IPS-NIHi7 (cell line): ENCODE measurements around the gene ETHE1.
A peak's percentile ranks its signal among the peaks of the same experiment; 100 is the strongest.

Source experiments
- DNase-seq: peaks from one replicate; pipeline ENCODE4 v3.0.0; 2012; ENCODE audit warnings: mixed read lengths; ENCODE audit errors: extremely low spot score

ETHE1 gene

DNA sequence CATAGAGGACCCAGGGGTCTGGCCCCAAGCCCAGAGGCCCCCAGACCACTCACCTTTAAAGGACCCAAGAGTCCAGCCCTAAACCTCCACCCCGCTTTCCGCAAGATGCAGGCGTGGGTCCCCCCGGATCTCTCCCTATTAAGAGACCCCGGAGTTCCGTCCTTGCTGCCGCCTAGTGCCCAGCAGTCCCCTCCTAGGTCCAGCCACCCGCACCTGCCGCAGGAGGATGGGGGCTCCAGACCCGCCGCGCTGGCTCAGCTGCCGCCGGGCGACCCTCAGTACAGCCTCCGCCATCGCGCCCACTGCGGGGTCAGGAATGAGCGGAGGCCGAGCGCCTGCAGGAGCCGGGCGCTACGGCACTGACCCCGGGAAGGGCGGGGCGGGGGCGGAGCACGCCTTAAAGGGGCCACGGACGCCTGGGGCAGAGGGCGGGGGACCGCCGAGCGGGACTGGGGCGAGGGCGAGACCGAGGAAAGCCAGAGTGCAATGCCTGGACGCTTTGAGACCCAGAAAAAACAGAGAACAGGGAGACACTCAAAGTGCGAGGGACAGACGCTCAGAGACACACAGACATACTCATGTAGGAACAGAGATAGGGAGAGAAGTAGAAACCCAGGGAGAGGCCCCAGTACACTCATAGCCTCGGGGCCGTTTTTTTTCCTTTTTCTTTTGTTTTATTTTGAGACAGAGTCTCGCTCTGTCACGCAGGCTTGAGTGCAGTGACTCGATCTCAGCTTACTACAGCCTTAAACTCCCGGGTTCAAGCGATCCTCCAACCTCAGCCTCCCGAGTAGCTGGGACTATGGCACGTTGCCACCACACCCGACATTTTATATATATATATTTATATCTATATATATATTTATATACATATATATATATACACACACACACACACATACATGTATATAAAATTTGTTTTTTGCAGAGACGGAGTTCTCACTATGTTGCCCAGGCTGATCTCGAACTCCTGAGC lies at the start of gene ETHE1:
ETHE1 (minus strand) TSS at position 318 of the 976 bp plus-strand sequence; CDS start at position 294, 24 bp downstream.
- peak; percentile 80 for DNase-seq

- no peak for DNase-seq
Measured at GRCh38 chr19:43575955-43576878, 49.2 kb upstream of the ETHE1 start.

DNA sequence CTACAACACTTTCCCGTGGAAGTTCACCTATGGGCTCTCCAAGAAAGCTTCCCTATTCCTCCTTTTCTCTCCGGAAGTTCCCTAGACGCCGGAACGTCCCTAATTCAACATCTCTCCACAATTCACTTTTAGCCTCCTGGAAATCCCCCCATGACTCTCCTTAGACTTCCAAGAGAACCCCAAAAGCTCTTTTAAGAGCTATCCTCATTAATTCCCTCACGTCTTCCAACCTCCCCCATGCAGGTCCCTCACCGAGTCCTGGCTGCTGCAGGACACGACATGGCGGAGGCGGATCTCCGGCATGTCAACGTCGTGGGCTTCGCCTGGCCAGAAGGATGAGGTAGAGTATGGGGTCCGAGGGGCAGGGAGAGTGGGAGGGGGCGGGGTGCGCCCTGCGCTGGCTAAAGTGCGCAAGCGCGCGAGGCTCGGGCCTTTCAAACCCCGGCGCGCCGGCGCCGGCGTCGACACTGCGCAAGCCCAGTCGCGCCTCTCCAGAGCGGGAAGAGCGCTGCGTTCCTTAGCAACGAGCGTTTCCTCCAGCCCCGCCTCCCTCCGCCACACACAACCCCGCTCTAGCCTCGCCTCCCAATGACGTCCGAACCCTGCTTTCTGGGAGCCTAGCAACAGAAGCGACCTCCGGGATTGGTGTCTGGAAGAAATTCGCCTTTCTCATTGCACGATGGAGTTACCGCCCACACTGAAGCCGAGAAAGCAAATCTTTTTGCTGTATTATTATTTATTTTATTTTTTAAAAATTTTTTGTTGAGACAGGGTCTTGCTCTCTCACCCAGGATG lies 48.4 kb upstream of the ETHE1 start, which contains the start of the genes PINLYP and XRCC1:
PINLYP (plus strand) TSS at position 646 of the 795 bp plus-strand sequence. CDS start 1,391 bp downstream, outside the sequence.
XRCC1 (minus strand) TSS at position 372 of the 795 bp plus-strand sequence; CDS start at position 303, 69 bp downstream.
- DNase-seq = peak; percentile 98

DNA sequence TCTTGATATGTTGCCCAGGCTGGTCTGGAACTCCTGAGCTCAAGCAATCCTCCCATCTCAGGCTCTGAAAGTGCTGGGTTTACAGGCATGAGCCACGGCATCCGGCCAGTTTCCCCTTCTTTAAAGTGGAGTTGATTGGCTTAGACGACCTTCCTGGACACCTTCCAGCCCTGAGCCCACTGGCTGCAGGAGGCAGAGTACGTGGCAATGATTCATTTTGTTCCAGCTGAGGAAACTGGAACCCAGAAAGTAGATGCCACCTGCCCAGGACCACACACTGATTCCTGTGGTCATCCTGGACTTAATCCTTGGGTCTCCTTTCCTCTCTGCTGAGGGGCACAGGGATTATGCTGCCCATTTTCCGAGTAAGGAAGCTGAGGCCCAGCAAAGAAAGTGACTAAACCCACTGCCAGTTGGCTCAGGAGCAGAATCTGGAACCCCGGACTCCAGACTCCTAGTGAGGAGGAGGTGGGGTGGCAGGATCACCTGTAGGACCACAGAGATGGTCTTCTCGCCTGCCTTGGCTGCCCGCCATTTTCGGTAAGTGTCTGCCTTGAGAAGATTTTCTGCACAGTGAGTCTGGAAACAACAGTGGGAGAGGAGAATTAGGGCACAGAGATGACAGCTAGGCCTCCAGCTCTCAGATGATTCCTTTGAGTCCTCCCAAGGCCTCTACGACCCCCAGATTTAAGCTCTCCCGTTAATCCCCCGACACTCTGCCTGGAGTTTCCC lies 47.6 kb upstream of the ETHE1 start:
- no peak for DNase-seq

- no peak for DNase-seq
Measured at GRCh38 chr19:43572171-43572588, 45.2 kb upstream of the ETHE1 start.

- DNase-seq = no peak
Measured at GRCh38 chr19:43570174-43570791, 43.3 kb upstream of the ETHE1 start.

GRCh38 chr19:43569657-43570056 lies 42.7 kb upstream of the ETHE1 start:
- no peak for DNase-seq

DNA sequence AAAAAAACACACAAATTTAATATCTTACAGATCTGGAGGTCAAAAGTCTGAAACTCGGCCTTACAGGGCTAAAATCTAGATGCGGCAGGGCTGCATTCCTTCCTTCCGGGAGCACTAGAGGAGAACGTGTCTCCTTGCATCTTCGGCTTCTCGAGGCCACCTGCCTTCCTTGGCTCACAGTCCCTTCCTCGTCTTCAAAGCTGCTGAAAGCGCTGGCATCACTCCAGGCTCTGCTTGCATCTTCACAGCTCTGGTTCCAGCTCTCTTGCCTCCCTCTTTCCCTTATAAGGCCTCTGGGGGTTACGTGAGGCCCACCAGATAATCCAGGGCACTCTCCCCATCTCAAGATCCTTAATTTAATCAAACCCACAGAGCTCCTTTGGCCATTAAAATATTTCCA lies 37.8 kb upstream of the ETHE1 start:
- DNase-seq = no peak

DNA sequence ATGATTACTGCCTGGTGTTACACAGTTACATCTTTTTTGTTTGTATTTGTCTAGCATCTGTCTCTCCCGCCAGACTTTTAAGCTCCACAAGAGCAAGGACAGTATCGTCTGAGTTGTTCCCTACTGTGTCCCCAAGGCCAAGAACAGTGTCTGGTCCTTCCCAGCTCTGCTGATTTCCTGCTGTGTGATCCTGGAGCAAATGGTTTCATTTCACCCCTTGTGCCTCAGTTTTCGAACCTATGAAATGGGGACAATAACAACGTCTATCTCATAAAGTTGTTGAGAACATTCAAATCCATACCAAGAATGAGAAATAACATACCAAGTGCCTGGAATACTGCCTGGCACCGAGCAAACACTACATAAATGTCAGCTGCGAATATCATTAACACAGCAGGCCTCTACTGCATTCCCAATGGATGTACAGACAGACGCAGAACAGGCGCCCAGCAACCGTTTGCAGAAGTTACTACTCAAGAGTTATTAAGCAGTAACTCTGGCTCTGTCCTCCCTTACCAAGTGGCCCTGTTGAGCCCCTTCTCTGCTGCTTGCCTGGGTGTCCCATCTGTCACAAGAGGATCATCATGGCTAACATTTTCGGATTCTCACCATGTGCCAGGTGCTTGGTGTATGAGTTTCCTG lies 36.9 kb upstream of the ETHE1 start:
- no peak for DNase-seq

DNA sequence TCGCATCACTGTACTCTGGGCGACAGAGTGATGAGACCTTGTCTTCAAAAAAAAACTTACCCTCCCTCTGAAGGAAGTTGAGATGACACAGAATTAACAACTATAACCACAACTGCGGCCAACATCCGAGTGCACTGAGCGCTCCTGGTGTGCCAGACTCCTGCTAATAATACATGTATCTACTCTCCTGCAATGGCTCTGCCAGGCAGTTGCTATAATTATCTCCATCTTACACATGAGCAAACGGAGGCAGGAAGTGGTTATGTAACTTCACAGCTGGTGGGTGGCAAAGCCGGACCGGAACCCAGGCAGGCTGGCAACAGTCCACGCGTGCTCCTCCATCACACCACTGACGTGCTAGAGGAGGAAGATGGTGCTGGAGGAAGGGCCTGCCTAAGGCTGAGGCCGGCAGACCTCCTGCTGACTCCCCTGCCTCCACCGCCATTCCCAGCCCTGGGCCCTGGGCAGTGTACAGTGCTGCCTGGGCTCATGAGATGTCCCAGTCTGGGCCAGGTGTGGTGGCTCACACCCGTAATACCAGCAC lies 35.8 kb upstream of the ETHE1 start:
- no peak for DNase-seq

GRCh38 chr19:43562226-43562697 lies 35.3 kb upstream of the ETHE1 start:
- DNase-seq = no peak

DNA sequence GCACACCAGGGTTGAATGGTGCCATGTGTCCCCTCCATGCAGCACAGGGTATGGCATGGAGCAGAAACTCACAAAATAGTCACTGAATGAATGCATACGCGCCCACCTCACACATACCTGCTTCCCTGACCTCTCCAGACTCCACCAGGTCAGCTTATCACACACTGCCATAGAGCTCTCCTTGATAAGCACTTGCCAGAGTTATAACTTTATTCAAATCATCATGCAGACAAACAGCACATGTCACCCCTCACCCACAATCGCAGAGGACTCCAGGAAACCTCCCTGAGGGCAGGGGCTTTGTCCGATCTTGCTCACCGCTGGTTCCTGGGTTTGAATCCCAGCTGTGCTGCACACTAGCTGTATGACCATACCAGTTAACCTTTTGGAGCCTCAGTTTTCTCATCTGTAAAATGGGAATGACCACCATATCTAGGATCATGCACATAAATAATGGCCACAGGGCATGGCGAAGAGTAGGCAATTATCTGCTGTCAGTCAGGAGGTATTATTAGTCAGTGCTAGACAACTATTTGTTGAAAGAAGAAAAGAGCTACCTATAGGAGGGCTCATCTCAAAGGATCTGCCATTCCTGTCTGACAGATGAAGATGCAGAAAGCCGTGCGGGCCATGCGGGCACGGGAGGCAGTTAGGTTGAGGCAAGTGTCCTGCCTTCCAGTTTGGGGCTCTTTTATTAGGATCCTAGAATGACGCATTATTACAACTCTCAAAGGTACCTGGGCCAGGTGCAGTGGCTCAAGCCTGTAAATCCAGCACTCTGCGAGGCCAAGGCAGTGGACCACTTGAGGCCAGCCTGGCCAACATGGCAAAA lies 34.4 kb upstream of the ETHE1 start:
- DNase-seq = no peak

GRCh38 chr19:43560687-43561086 lies 33.7 kb upstream of the ETHE1 start:
- peak; percentile 51 for DNase-seq

- DNase-seq = peak; percentile 92
Measured at GRCh38 chr19:43555185-43555770, 28.3 kb upstream of the ETHE1 start.

DNA sequence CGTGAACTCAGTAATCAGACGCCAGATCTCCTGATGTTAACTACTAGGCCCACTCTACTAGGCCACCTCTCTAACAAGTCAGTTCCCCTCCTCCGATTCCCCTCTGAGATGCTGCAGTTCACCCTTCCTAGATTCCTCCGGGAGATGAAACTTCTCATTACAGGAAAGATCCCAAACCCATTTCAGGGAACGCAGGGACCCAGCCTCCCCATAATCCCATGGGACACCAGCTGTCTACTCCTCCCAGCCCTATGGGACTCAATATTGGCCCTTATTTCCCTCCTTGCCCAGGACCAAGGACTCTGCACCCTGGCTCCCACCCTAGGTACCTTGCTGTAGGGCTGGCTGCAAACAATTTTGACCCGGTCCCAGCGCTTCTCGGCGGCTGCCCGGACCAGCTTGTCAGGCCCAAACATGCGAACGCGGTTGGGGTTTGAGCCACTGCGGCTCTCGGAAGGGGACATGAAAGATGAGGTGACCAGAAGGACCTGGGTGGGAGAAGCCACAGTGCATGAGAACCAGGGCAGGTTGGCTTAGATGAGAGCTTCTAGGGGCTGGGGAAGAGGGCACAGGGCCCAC lies 27.4 kb upstream of the ETHE1 start:
- DNase-seq = no peak

GRCh38 chr19:43553656-43554055 lies 26.7 kb upstream of the ETHE1 start:
- DNase-seq = no peak

DNA sequence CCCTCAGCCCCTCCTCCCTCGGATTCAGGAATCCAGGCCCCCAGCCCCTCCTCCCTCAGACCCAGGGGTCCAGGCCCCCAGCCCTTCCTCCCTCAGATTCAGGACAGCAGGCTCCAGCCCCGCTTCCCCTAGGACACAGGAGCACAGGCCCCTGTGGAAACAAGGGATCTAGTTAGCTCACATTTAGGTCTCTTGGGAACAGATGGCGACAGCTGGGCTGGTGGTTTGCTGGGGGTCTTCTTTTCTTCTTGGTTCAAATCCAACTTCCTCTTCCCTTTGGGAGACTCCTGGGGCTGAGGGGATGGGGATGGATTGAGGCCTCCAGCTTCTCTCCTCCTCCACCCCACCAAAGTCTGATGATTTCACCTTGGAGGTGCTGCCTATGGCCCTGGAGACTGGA lies 25.6 kb upstream of the ETHE1 start:
- DNase-seq = no peak

DNA sequence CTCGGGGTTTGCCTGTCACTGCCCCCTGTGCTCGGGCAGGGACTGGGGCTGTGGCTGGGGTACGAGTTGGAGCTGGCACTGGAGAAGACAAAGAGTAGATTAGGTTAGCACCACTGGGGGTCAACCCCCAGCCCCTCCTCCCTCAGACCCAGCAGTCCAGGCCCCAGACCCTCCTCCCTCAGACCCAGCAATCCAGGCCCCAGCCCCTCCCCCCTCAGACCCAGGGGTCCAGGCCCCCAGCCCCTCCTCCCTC lies 25.1 kb upstream of the ETHE1 start:
- no peak for DNase-seq
